ENCODE results near the gene RNF123.

DNA sequence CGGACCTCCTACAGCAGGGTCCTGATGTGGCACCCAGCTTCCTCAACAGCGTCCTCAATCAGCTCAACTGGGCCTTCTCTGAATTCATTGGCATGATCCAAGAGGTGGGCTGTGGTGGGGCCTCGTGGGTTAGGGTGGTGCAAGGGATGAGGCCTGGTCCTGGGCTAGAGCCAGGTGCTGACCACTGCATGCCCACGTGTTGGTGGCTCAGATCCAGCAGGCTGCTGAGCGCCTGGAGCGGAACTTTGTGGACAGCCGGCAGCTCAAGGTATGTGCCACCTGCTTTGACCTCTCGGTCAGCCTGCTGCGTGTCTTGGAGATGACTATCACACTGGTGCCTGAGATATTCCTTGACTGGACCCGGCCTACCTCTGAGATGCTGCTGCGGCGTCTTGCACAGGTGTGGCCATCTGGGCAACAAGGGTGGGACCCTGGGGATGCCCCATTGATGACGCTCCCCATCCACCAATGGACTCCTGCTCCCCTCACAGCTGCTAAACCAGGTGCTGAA, 26.3 kb downstream of the RNF123 start:
- TF ChIP-seq, protein P1, sequence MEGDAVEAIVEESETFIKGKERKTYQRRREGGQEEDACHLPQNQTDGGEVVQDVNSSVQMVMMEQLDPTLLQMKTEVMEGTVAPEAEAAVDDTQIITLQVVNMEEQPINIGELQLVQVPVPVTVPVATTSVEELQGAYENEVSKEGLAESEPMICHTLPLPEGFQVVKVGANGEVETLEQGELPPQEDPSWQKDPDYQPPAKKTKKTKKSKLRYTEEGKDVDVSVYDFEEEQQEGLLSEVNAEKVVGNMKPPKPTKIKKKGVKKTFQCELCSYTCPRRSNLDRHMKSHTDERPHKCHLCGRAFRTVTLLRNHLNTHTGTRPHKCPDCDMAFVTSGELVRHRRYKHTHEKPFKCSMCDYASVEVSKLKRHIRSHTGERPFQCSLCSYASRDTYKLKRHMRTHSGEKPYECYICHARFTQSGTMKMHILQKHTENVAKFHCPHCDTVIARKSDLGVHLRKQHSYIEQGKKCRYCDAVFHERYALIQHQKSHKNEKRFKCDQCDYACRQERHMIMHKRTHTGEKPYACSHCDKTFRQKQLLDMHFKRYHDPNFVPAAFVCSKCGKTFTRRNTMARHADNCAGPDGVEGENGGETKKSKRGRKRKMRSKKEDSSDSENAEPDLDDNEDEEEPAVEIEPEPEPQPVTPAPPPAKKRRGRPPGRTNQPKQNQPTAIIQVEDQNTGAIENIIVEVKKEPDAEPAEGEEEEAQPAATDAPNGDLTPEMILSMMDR (IDR thresholded peaks at IDR 0.05; ENCODE audit: poor library complexity), result no peak
- TF ChIP-seq EZH2phosphoT487 (IDR thresholded peaks at IDR 0.05; ENCODE audit: low read depth, severe bottlenecking, unreplicated experiment), result no peak
